H54 (cell line): ENCODE results near the gene BANF2.
"Not testable (repeated sequence)": the region's sequence is repeated elsewhere in the genome, so short reads cannot be mapped to it uniquely, and the experiment has no call there.

Source experiments
- DNase-seq: peaks from one replicate; pipeline ENCODE4 v3.0.0; 2011; ENCODE audit warnings: low spot score, mixed read lengths; ENCODE audit not compliant: insufficient read length
- FAIRE-seq: peaks from 3 replicates; lab custom pipeline; 2011; peaks lifted over from hg19 to GRCh38; lab: Jason Lieb, UNC
- POLR2A ChIP-seq: IDR thresholded peaks from 2 replicates; pipeline ENCODE4 v1.6.1; 2011; ENCODE audit warnings: low read depth, mild to moderate bottlenecking, low read length

BANF2 gene

DNA sequence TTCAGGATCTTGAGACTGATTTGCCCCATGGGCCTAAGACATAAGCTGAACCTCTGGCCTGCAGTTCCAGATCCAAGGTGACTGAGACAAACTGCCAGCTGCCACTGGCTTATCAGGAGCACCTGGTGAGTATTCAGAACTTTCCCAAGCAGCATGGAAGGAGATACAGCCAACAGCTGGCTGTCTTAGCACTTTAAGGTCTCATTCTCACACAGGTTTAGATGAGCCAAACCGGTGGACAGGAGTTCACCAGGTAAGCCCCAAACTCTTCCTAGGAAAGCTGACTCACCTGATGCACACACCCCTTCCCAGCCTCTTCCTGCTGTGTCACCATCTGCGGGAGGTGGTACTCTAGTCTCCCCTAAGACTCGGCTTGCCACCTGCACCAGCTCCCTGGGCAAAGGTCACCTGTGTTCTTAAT lies at the start of gene BANF2:
TSS of gene BANF2 (plus strand) at position 36 of the 421 bp plus-strand sequence. CDS start 25,060 bp downstream, outside the sequence.
- TF ChIP-seq POLR2A: no peak
- no peak for FAIRE-seq

GRCh38 chr20:17650301-17651128 lies 49.3 kb upstream of the BANF2 start:
- no peak for DNase-seq
- TF ChIP-seq POLR2A: no peak
- FAIRE-seq: no peak

More for the DNA sequence above, at the start of gene BANF2:
- no peak for DNase-seq

DNA sequence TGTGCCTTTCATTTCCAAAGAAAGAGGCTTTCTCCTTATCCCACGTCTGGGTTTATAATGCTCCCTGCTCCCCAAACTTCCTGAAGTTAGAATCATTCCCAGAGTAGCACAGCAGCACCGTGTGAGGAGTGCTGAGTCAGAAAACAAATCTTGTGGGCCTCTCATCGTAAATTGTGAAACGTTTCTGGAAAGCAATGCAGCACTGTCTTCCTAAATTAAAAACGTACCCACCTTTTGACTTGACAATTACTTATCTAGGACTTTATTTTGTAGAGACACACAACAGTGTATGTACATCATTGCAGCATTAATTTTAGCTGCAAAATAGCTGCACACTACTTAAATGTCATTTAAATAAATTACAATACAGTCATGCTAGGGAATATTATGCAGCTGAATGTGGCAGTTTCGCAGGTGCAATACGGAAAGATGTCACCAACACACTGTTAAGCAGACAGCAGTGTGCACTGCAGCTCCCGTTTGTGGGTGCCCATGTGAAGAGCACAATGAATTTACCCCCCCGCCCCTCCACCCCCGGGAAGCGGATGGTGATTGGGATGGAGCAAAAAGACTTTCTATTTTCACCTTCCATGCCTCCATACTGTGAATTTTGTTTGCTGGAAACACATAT lies 48.5 kb upstream of the BANF2 start:
- TF ChIP-seq POLR2A: no peak
- FAIRE-seq (no peak), DNase-seq (peak; percentile 35)

DNA sequence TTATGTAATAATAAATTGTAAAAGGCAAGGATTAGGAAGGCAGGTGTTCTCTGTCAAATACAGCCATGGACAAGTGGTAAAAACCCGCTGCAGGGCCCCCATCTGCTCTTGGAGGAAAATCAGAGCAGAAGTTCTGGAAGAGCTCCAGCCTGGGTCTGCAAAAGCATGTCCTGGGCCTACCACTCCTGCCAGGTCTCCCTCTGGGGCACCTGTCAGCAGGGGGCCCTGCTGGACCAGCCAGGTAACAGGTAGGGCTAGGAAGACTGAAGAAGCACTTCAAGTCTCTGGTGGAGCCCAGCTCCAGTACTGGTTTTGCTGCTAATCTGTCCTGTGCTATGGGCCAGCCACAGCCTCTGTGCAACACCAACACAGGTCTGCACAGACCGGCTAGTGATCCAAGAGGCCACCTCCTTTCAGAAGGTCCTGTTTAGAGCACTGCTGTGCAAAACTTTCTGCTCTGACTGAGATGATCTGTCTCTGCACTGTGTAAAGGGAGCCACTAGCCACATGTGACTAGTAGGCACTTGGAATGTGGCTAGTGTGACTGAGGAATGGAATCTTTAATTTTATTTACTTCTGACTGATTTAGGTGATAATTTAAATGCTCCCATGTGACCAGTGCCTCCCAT lies 47.9 kb upstream of the BANF2 start:
- DNase-seq (no peak), FAIRE-seq (no peak)

DNA sequence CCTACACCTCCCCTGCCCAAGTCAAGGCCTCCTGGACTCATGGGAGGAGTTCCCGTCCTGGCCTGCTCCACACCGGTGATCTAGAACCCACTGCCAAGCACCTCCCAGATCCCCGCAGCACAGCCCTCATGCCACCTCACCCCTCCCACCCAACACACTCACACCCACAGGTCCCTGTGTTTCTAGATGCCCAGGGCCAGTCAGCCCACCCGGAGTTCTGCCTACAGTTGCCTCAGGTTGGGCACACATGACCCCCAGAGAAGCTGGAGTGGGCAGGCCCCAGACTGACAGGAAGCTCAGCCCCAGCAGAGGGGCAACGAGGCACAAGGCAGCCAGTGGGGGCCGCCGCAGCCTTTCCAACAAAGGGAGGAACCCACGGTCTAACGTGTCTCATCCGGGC lies 47.4 kb upstream of the BANF2 start:
- TF ChIP-seq POLR2A: no peak
- DNase-seq: no peak
- FAIRE-seq: no peak

More for the DNA sequence above, 47.9 kb upstream of the BANF2 start:
- TF ChIP-seq POLR2A: no peak

GRCh38 chr20:17653835-17654648 lies 45.7 kb upstream of the BANF2 start:
- FAIRE-seq: no peak
- no peak for TF ChIP-seq POLR2A
- DNase-seq: no peak

GRCh38 chr20:17654649-17655285 lies 45.0 kb upstream of the BANF2 start:
- FAIRE-seq (no peak), DNase-seq (no peak)
- no peak for TF ChIP-seq POLR2A

DNA sequence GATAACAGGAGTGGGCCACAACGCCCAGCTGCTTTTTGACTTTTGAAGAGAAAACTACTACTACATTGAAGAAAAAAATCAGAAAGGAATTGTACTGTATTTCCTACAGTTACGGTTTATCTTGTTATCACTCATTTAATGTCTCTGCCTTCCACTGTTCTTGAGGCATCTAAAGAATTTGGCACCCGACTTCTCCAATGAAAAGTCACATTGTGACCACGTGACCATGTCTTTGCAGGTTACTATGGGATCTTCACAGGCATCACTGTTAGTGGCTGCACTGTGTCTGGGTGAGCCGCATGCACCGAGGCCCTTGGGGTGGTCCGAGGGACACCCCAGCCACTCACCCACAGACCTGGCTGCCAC lies 44.5 kb upstream of the BANF2 start:
- no peak for DNase-seq
- no peak for TF ChIP-seq POLR2A
- no peak for FAIRE-seq

- no peak for FAIRE-seq
- peak; percentile 29 for DNase-seq
- no peak for TF ChIP-seq POLR2A
Measured at GRCh38 chr20:17655865-17656479, 43.8 kb upstream of the BANF2 start.

DNA sequence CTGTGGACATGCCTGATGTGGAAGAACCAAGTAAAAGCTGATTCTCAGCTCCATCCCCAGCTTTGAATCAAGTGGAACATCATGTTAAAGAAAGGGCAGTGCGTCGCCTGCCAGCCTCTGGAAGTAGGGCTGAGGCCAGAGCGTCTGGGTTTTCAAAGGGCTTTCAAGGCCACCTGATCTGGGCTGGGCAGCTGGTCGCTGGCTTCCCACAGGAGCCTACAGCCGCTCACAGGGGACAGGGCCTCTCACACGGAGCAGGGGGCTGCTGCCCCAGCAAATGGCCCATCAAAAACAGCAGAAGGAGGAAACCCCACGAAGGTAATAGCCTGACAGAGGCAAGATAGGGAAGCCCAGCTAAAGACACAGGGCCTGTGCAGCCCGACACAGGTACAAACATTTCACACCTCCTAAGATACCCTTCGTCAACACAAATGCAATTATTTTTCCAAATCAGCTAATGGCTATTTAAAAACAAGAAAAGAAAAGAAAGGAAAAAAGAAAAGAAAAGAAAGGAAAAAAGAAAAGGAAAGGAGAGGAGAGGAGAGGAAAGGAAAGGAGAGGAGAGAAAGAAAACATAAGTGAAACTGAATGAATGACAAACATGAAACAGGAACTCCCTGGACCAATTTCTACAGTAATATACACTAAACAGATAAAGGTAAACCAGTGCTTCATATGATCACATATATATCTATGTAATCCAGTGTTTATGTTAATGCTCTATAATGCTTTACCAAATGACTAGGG lies 42.5 kb upstream of the BANF2 start:
- no peak for TF ChIP-seq POLR2A
- no peak for FAIRE-seq
- no peak for DNase-seq

DNA sequence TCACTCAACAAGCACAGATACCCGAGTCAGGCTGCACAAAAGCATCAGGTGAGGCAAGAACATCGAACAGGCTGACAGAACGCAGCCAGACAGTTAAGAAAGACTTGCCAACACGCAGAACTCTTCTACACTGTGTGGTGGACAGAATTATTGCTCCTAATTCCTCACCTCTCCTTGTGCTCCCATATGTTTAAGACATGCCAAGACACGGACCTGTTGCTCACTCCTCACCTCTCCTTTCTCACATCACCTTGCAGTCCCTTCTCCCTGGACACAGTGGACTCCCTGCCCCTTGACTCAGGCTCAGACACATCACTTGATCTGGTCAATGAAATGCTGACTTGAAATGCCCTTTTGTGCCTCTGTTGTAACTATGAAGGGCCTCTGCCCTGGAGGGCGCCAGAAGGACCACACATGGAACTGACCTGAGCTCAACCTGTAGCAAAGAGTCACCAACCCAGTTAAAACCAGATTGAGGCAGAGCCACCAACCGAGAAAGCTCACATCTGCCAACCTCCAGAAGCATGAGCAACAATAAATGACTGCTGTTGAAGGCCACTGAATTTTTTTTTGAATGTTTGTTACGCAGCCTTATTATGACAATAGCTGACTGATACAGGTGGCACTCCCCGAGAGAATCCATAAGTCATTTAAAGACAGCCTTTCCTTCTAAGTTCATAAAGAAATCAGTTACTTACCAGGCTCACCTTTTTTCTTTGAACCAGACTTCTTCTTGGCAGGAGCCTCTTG lies 41.7 kb upstream of the BANF2 start:
- no peak for TF ChIP-seq POLR2A
- no peak for DNase-seq
- FAIRE-seq: no peak

GRCh38 chr20:17658648-17658993 lies 41.1 kb upstream of the BANF2 start:
- DNase-seq (no peak), FAIRE-seq (no peak)
- TF ChIP-seq POLR2A: no peak

- DNase-seq: not testable (repeated sequence)
Measured at GRCh38 chr20:17659344-17659743, 40.4 kb upstream of the BANF2 start.

More at GRCh38 chr20:17659344-17659743, 40.4 kb upstream of the BANF2 start:
- FAIRE-seq: not testable (repeated sequence)
